ENCODE measurements around the gene NELL2.

- TF ChIP-seq, protein P1, sequence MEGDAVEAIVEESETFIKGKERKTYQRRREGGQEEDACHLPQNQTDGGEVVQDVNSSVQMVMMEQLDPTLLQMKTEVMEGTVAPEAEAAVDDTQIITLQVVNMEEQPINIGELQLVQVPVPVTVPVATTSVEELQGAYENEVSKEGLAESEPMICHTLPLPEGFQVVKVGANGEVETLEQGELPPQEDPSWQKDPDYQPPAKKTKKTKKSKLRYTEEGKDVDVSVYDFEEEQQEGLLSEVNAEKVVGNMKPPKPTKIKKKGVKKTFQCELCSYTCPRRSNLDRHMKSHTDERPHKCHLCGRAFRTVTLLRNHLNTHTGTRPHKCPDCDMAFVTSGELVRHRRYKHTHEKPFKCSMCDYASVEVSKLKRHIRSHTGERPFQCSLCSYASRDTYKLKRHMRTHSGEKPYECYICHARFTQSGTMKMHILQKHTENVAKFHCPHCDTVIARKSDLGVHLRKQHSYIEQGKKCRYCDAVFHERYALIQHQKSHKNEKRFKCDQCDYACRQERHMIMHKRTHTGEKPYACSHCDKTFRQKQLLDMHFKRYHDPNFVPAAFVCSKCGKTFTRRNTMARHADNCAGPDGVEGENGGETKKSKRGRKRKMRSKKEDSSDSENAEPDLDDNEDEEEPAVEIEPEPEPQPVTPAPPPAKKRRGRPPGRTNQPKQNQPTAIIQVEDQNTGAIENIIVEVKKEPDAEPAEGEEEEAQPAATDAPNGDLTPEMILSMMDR (conservative IDR thresholded peaks at IDR 0.05; ENCODE audit: low read length), result no peak
- TF ChIP-seq EZH2phosphoT487 (IDR thresholded peaks at IDR 0.05; ENCODE audit: borderline replicate concordance, low read depth, low read length), result no peak
Measured at GRCh38 chr12:44694017-44694416, 182.1 kb downstream of the NELL2 start.

Data from OCI-LY7 (cell line).